ENCODE measurements around the gene SAP30BP. TPM values are rescaled to one million over a fixed set of nuclear protein-coding genes. Genes with fewer than 3 reads are reported as not detected.

Gene SAP30BP
- total RNA-seq, 1 donor from 2014 or later: 125 TPM

GRCh38 chr17:75723171-75723930 lies 56.2 kb downstream of the SAP30BP start:
- TF ChIP-seq, protein P1, sequence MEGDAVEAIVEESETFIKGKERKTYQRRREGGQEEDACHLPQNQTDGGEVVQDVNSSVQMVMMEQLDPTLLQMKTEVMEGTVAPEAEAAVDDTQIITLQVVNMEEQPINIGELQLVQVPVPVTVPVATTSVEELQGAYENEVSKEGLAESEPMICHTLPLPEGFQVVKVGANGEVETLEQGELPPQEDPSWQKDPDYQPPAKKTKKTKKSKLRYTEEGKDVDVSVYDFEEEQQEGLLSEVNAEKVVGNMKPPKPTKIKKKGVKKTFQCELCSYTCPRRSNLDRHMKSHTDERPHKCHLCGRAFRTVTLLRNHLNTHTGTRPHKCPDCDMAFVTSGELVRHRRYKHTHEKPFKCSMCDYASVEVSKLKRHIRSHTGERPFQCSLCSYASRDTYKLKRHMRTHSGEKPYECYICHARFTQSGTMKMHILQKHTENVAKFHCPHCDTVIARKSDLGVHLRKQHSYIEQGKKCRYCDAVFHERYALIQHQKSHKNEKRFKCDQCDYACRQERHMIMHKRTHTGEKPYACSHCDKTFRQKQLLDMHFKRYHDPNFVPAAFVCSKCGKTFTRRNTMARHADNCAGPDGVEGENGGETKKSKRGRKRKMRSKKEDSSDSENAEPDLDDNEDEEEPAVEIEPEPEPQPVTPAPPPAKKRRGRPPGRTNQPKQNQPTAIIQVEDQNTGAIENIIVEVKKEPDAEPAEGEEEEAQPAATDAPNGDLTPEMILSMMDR (IDR thresholded peaks at IDR 0.05; ENCODE audit: unreplicated experiment): no peak
- Mint-ChIP-seq H3K4me1 (ENCODE audit: unreplicated experiment) (no peaks in the 10 kb centered on the region), H3K4me3 (ENCODE audit: unreplicated experiment) (no peak overlapping the region), H3K27me3 (ENCODE audit: unreplicated experiment) (peaks cover 9% of the 10 kb centered on the region), H3K36me3 (ENCODE audit: low read depth, unreplicated experiment) (no peaks in the 10 kb centered on the region), H3K9me3 (ENCODE audit: unreplicated experiment) (no peaks in the 10 kb centered on the region), H3K27ac (ENCODE audit: unreplicated experiment) (no peak overlapping the region)
- DNase-seq (ENCODE audit: low spot score): no peak

- H3K36me3 Mint-ChIP-seq (ENCODE audit: low read depth, unreplicated experiment): no peaks in the 10 kb centered on the region
- TF ChIP-seq, protein P1 (IDR thresholded peaks at IDR 0.05; ENCODE audit: unreplicated experiment): no peak
- no peaks in the 10 kb centered on the region for H3K9me3 Mint-ChIP-seq (ENCODE audit: unreplicated experiment)
- peaks cover 9% of the 10 kb centered on the region for H3K27me3 Mint-ChIP-seq (ENCODE audit: unreplicated experiment)
- no peak overlapping the region for H3K27ac Mint-ChIP-seq (ENCODE audit: unreplicated experiment)
- no peaks in the 10 kb centered on the region for H3K4me1 Mint-ChIP-seq (ENCODE audit: unreplicated experiment)
- DNase-seq (ENCODE audit: low spot score): no peak
- H3K4me3 Mint-ChIP-seq (ENCODE audit: unreplicated experiment): no peak overlapping the region
Observed at GRCh38 chr17:75724016-75725003, 57.2 kb downstream of the SAP30BP start.

DNA sequence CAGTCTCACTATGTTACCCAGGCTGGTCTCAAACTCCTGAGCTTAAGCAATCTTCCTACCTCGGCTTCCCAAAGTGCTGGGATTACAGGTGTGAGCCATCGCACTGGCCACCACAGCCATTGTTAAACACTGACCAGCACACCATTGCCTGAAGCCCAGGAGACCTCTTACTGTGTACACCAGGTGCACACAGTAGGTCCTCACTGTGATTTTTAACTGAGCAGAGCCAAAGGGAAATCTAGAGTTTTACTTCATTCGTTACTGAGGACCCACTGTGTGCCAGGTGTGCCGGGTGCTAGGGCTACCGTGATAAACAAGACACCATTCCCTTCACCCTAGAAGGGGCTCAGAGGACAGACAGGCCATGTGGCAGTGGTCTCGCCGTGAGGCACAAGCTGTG lies 58.4 kb downstream of the SAP30BP start:
- Mint-ChIP-seq H3K27me3 (ENCODE audit: unreplicated experiment) (peaks cover 5% of the 10 kb centered on the region), H3K27ac (ENCODE audit: unreplicated experiment) (no peak overlapping the region), H3K4me1 (ENCODE audit: unreplicated experiment) (no peaks in the 10 kb centered on the region), H3K4me3 (ENCODE audit: unreplicated experiment) (no peak overlapping the region), H3K36me3 (ENCODE audit: low read depth, unreplicated experiment) (no peaks in the 10 kb centered on the region), H3K9me3 (ENCODE audit: unreplicated experiment) (no peaks in the 10 kb centered on the region)
- no peak for DNase-seq (ENCODE audit: low spot score)
- TF ChIP-seq, protein P1 (IDR thresholded peaks at IDR 0.05; ENCODE audit: unreplicated experiment): no peak

DNA sequence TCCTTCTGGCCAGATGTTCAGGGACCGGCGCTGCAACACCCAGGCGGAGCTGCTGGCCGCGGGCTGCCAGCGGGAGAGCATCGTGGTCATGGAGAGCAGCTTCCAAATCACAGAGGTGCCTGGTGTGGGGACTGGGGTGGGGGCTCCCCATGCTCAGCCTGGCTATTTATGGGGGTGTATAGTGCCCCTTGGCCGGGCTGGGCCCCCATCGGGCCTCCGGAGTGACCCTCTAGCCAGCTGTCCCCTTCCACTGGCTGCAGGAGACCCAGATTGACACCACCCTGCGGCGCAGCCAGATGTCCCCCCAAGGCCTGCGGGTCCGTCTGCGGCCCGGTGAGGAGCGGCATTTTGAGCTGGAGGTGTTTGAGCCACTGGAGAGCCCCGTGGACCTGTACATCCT lies 60.3 kb downstream of the SAP30BP start:
- DNase-seq (ENCODE audit: low spot score): no peak
- H3K36me3 Mint-ChIP-seq (ENCODE audit: low read depth, unreplicated experiment): no peaks in the 10 kb centered on the region
- H3K9me3 Mint-ChIP-seq (ENCODE audit: unreplicated experiment): no peaks in the 10 kb centered on the region
- H3K27ac Mint-ChIP-seq (ENCODE audit: unreplicated experiment): no peak overlapping the region
- no peaks in the 10 kb centered on the region for H3K4me1 Mint-ChIP-seq (ENCODE audit: unreplicated experiment)
- H3K4me3 Mint-ChIP-seq (ENCODE audit: unreplicated experiment): no peak overlapping the region
- TF ChIP-seq, protein P1 (IDR thresholded peaks at IDR 0.05; ENCODE audit: unreplicated experiment): no peak
- peaks cover 7% of the 10 kb centered on the region for H3K27me3 Mint-ChIP-seq (ENCODE audit: unreplicated experiment)

Data from endothelial cell (in vitro differentiated cells).